Gastroesophageal sphincter (tissue), 3 donors: ENCODE data around the gene LRRIQ1.

Experiments used
- EP300 ChIP-seq: sonication (generic); formaldehyde crosslinking; IDR thresholded peaks from one replicate; pipeline ENCODE4 v1.6.1; 2017; ENCODE audit warnings: antibody characterized with exemption, mild to moderate bottlenecking
- POLR2A ChIP-seq, 2 donors: fragments of 450-650 bp; IDR thresholded peaks; one replicate each; pipeline ENCODE4 v1.6.1; 2017; ENCODE audit warnings: antibody characterized with exemption in 2 of 2, mild to moderate bottlenecking in 2 of 2, moderate library complexity in 1 of 2
- POLR2AphosphoS5 ChIP-seq: sonication (generic); formaldehyde crosslinking; IDR thresholded peaks from one replicate; pipeline ENCODE4 v1.6.1; 2017; ENCODE audit warnings: antibody characterized with exemption
- TF ChIP-seq, protein P1 (sequence below), 4 experiments: fragments of 200-600 bp in 2 of 4; fragments of 450-650 bp in 2 of 4; sonication (generic) in 1 of 4; IDR thresholded peaks; one replicate each; pipeline ENCODE4 v1.5.1; 2017 to 2019; ENCODE audit warnings: antibody characterized with exemption in 4 of 4, mild to moderate bottlenecking in 2 of 4, moderate library complexity in 2 of 4

DNA sequence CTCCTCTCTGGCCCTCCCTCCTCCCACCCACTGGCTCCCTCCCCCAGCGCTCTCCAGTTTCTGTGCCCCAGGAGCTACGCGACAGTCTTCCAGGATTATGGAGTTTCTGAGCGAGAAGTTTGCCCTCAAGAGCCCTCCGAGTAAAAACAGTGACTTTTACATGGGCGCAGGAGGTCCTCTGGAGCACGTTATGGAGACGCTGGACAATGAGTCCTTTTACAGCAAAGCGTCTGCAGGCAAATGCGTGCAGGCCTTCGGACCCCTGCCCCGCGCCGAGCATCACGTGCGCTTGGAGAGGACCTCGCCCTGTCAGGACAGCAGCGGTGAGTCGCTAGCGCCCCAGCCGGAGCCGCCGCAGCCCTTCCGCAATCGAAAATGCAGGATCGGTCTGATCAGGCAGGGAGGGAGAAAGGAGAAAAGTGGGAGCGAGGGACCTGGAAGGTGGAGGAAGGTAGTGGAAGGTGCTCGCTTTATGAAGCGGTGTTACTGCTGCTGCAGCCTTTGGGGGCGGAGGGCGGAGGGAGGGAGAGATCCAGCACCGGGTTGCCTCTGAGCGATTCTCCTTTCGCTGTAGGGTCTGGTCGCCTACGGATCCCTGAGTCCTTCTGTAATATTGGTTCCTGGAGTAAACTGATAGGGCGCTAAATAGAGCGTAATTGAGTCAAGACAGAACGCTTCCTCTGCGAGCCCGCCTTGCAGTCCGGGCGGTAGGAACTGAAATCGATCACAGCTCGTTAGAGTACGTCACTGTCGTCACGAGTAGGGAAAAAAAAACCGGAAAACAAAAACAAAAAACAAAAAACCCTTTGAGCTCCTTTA is 244.2 kb downstream of the LRRIQ1 start, which contains the start of gene ALX1:
- no peak for TF ChIP-seq EP300
- TF ChIP-seq, protein P1, sequence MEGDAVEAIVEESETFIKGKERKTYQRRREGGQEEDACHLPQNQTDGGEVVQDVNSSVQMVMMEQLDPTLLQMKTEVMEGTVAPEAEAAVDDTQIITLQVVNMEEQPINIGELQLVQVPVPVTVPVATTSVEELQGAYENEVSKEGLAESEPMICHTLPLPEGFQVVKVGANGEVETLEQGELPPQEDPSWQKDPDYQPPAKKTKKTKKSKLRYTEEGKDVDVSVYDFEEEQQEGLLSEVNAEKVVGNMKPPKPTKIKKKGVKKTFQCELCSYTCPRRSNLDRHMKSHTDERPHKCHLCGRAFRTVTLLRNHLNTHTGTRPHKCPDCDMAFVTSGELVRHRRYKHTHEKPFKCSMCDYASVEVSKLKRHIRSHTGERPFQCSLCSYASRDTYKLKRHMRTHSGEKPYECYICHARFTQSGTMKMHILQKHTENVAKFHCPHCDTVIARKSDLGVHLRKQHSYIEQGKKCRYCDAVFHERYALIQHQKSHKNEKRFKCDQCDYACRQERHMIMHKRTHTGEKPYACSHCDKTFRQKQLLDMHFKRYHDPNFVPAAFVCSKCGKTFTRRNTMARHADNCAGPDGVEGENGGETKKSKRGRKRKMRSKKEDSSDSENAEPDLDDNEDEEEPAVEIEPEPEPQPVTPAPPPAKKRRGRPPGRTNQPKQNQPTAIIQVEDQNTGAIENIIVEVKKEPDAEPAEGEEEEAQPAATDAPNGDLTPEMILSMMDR (IDR thresholded peaks at IDR 0.05), result no peak
- TF ChIP-seq POLR2AphosphoS5, result no peak
- no peak for TF ChIP-seq POLR2A (IDR thresholded peaks at IDR 0.05)
